ENCODE results near the gene MRPL48.

Gene MRPL48

GRCh38 chr11:73851046-73851764, 63.5 kb downstream of the MRPL48 start:
- Histone ChIP-seq H3K9ac (ENCODE audit: low read length) (no peak overlapping the region), H3K4me3 (ENCODE audit: low read length) (no peak overlapping the region), H3K36me3 (ENCODE audit: control insufficient read depth, insufficient read depth, low read length, severe bottlenecking) (no peaks in the 10 kb centered on the region), H3K9me3 (ENCODE audit: control insufficient read depth, low read length) (no peaks in the 10 kb centered on the region), H3K4me1 (ENCODE audit: control insufficient read depth, insufficient read depth, low read length) (peaks cover 3% of the 10 kb centered on the region), H3K27me3 (replicated peaks; ENCODE audit: control insufficient read depth, insufficient read depth, low read length) (no peaks in the 10 kb centered on the region)
- no peak for DNase-seq (ENCODE audit: low read depth)

DNA sequence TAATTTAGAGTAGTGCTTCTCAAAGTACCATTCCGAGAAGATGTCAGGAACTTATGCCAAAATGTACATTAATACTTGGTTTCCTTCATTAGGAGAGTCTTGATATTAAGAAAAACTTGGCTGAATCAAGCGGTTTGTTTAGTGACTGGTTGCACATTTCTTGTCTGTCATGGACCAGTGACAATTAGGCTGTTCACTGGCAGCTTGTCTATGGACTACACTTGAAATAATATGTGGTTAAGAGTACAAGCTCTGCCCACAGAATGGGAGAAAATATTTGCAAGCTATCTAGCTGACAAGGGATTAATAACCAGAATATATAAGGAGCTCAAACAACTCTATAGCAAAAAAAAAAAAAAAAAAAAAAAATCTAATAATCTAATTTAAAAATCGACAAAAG, 64.4 kb downstream of the MRPL48 start:
- no peaks in the 10 kb centered on the region for H3K36me3 ChIP-seq (ENCODE audit: control insufficient read depth, insufficient read depth, low read length, severe bottlenecking)
- no peaks in the 10 kb centered on the region for H3K27me3 ChIP-seq (replicated peaks; ENCODE audit: control insufficient read depth, insufficient read depth, low read length)
- H3K9ac ChIP-seq (ENCODE audit: low read length): no peak overlapping the region
- H3K4me3 ChIP-seq (ENCODE audit: low read length): no peak overlapping the region
- peaks cover 3% of the 10 kb centered on the region for H3K4me1 ChIP-seq (ENCODE audit: control insufficient read depth, insufficient read depth, low read length)
- H3K9me3 ChIP-seq (ENCODE audit: control insufficient read depth, low read length): no peaks in the 10 kb centered on the region
- no peak for DNase-seq (ENCODE audit: low read depth)

DNA sequence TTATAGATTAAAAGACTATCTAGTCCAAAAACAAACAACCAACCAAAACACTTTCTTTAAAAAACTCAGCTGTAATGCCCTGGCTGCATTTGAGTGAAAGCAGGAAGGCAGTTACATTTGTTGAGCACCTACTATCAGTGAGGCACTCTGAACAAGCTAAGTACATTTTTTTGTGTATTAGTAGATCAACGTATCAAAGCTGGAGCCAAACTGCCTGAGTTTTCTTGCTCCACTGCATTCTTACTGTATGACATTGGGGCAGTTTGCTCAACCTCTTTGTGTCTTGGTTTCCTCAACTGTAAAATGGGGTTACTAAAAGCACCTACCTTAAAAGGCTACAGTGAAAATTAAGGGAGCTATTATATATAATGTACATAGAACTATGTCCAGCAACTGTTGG, 67.0 kb downstream of the MRPL48 start:
- no peaks in the 10 kb centered on the region for H3K27me3 ChIP-seq (replicated peaks; ENCODE audit: control insufficient read depth, insufficient read depth, low read length)

DNA sequence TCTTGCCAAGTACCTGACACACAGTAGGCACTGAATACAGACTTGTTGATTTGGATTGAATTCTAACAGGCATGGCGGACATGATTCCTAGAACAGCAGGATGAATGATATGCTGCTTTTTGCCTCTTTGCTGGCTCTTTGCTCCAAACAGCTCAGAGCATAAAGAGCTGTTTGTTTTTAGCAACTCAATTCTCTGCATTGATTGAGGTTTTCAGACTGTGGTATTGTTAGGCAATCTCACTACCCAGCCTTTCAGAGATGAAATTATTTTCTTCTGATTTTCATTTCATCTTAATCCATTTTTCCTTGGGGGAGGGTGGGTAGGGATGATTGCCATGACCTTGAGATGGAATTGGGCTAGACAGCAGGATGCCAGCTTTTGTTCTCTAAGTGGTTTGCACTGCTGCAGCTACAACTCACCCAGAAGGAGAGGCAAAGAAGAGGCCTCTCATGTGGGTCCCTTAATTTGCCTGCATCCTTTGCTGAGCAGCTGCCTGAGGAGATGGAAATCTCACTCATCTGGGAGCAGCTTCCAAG, 68.4 kb downstream of the MRPL48 start:
- Histone ChIP-seq H3K4me1 (ENCODE audit: control insufficient read depth, insufficient read depth, low read length) (peaks cover 3% of the 10 kb centered on the region), H3K36me3 (ENCODE audit: control insufficient read depth, insufficient read depth, low read length, severe bottlenecking) (no peaks in the 10 kb centered on the region), H3K9ac (ENCODE audit: low read length) (no peak overlapping the region), H3K9me3 (ENCODE audit: control insufficient read depth, low read length) (no peaks in the 10 kb centered on the region), H3K27me3 (replicated peaks; ENCODE audit: control insufficient read depth, insufficient read depth, low read length) (no peaks in the 10 kb centered on the region), H3K4me3 (ENCODE audit: low read length) (no peak overlapping the region)
- no peak for DNase-seq (ENCODE audit: low read depth)

More for the DNA sequence above, 67.0 kb downstream of the MRPL48 start:
- Histone ChIP-seq H3K9me3 (ENCODE audit: control insufficient read depth, low read length) (no peaks in the 10 kb centered on the region), H3K4me1 (ENCODE audit: control insufficient read depth, insufficient read depth, low read length) (peaks cover 3% of the 10 kb centered on the region), H3K36me3 (ENCODE audit: control insufficient read depth, insufficient read depth, low read length, severe bottlenecking) (no peaks in the 10 kb centered on the region), H3K4me3 (ENCODE audit: low read length) (no peak overlapping the region), H3K9ac (ENCODE audit: low read length) (no peak overlapping the region)
- peak; percentile 7 for DNase-seq (ENCODE audit: low read depth)

DNA sequence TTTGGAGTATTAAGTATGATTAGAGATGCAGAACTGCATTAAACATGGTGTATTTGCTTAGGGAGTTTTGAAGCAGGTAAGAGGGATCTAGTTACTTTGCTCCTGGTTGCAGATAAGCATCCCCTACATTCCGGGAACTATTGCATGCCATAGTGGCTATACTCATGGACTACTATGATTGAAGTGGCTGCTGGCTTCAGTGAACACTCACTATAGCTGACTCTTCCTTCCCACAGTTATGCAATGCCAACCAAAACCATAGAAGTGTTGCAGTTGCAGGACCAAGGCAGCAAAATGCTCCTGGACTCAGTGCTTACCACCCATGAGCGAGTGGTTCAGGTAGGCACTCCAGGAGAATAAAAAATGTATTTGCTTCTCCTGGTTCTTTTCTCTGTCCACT, 72.0 kb downstream of the MRPL48 start:
- H3K27me3 ChIP-seq (replicated peaks; ENCODE audit: control insufficient read depth, insufficient read depth, low read length): no peaks in the 10 kb centered on the region
- peaks cover 3% of the 10 kb centered on the region for H3K4me1 ChIP-seq (ENCODE audit: control insufficient read depth, insufficient read depth, low read length)
- no peaks in the 10 kb centered on the region for H3K9me3 ChIP-seq (ENCODE audit: control insufficient read depth, low read length)
- no peak overlapping the region for H3K9ac ChIP-seq (ENCODE audit: low read length)
- H3K4me3 ChIP-seq (ENCODE audit: low read length): no peak overlapping the region
- no peaks in the 10 kb centered on the region for H3K36me3 ChIP-seq (ENCODE audit: control insufficient read depth, insufficient read depth, low read length, severe bottlenecking)
- no peak for DNase-seq (ENCODE audit: low read depth)

- H3K4me1 ChIP-seq (ENCODE audit: control insufficient read depth, insufficient read depth, low read length): peaks cover 3% of the 10 kb centered on the region
- no peak overlapping the region for H3K9ac ChIP-seq (ENCODE audit: low read length)
- H3K9me3 ChIP-seq (ENCODE audit: control insufficient read depth, low read length): no peaks in the 10 kb centered on the region
- no peak for DNase-seq (ENCODE audit: low read depth)
- no peaks in the 10 kb centered on the region for H3K27me3 ChIP-seq (replicated peaks; ENCODE audit: control insufficient read depth, insufficient read depth, low read length)
- no peaks in the 10 kb centered on the region for H3K36me3 ChIP-seq (ENCODE audit: control insufficient read depth, insufficient read depth, low read length, severe bottlenecking)
- no peak overlapping the region for H3K4me3 ChIP-seq (ENCODE audit: low read length)
Measured at GRCh38 chr11:73860202-73860601, 72.5 kb downstream of the MRPL48 start.

DNA sequence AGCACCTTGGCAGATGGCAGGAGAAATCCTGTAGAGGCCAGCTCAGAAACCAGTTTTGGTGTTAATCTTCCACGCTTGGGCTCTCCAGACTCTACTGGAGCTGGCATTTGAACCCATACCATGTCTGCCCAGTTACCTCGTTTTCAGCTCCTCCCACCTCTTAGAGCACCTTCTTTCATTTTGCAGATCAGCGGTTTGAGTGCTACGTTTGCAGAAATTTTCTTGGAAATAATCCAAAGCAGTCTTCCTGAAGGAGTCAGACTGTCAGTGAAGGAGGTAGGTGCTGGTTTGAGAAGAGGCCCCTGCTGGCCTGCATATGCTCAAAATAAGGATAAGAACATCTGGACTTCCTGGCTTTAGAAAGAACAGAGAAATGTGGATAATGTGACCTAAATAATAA, 75.3 kb downstream of the MRPL48 start:
- no peaks in the 10 kb centered on the region for H3K9me3 ChIP-seq (ENCODE audit: control insufficient read depth, low read length)
- H3K9ac ChIP-seq (ENCODE audit: low read length): no peak overlapping the region
- no peaks in the 10 kb centered on the region for H3K27me3 ChIP-seq (replicated peaks; ENCODE audit: control insufficient read depth, insufficient read depth, low read length)
- no peak for DNase-seq (ENCODE audit: low read depth)
- peaks cover 12% of the 10 kb centered on the region for H3K4me1 ChIP-seq (ENCODE audit: control insufficient read depth, insufficient read depth, low read length)
- H3K4me3 ChIP-seq (ENCODE audit: low read length): no peak overlapping the region
- H3K36me3 ChIP-seq (ENCODE audit: control insufficient read depth, insufficient read depth, low read length, severe bottlenecking): no peaks in the 10 kb centered on the region

- H3K4me3 ChIP-seq (ENCODE audit: low read length): no peak overlapping the region
- peaks cover 27% of the 10 kb centered on the region for H3K4me1 ChIP-seq (ENCODE audit: control insufficient read depth, insufficient read depth, low read length)
- H3K36me3 ChIP-seq (ENCODE audit: control insufficient read depth, insufficient read depth, low read length, severe bottlenecking): peaks cover 2% of the 10 kb centered on the region
- H3K27me3 ChIP-seq (replicated peaks; ENCODE audit: control insufficient read depth, insufficient read depth, low read length): no peaks in the 10 kb centered on the region
- H3K9me3 ChIP-seq (ENCODE audit: control insufficient read depth, low read length): no peaks in the 10 kb centered on the region
- DNase-seq (ENCODE audit: low read depth): peak; percentile 16
- no peak overlapping the region for H3K9ac ChIP-seq (ENCODE audit: low read length)
Measured at GRCh38 chr11:73866095-73866579, 78.5 kb downstream of the MRPL48 start.

- Histone ChIP-seq H3K4me1 (ENCODE audit: control insufficient read depth, insufficient read depth, low read length) (peaks cover 27% of the 10 kb centered on the region), H3K4me3 (ENCODE audit: low read length) (no peak overlapping the region), H3K9me3 (ENCODE audit: control insufficient read depth, low read length) (no peaks in the 10 kb centered on the region), H3K27me3 (replicated peaks; ENCODE audit: control insufficient read depth, insufficient read depth, low read length) (no peaks in the 10 kb centered on the region), H3K36me3 (ENCODE audit: control insufficient read depth, insufficient read depth, low read length, severe bottlenecking) (peaks cover 7% of the 10 kb centered on the region), H3K9ac (ENCODE audit: low read length) (no peak overlapping the region)
- peak; percentile 69 for DNase-seq (ENCODE audit: low read depth)
Measured at GRCh38 chr11:73866586-73866996, 78.9 kb downstream of the MRPL48 start.

GRCh38 chr11:73869332-73869949, 81.8 kb downstream of the MRPL48 start:
- DNase-seq (ENCODE audit: low read depth): no peak
- Histone ChIP-seq H3K4me1 (ENCODE audit: control insufficient read depth, insufficient read depth, low read length) (peaks cover 27% of the 10 kb centered on the region), H3K27me3 (replicated peaks; ENCODE audit: control insufficient read depth, insufficient read depth, low read length) (no peaks in the 10 kb centered on the region), H3K9me3 (ENCODE audit: control insufficient read depth, low read length) (no peaks in the 10 kb centered on the region), H3K9ac (ENCODE audit: low read length) (no peak overlapping the region), H3K36me3 (ENCODE audit: control insufficient read depth, insufficient read depth, low read length, severe bottlenecking) (peaks cover 31% of the 10 kb centered on the region), H3K4me3 (ENCODE audit: low read length) (no peak overlapping the region)

DNA sequence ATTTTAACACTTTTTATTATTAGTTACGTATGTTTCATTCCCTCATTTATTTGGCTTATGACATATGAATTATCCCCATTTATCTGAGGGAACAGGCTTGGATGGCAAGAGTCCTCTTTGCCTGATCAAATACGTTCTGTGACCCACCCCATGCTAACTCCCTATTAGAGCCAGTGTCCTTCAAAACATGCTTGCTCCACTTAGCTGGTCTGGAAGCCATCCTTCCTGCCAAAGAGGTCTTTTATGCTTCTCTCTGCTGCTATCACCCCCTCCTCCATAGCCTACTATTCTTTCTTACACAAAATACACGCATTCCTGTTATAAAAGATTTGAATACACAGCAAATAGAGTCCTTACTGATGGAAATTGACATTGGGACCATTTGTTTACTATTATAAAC, 82.6 kb downstream of the MRPL48 start:
- Histone ChIP-seq H3K4me1 (ENCODE audit: control insufficient read depth, insufficient read depth, low read length) (peaks cover 29% of the 10 kb centered on the region), H3K9me3 (ENCODE audit: control insufficient read depth, low read length) (no peaks in the 10 kb centered on the region), H3K4me3 (ENCODE audit: low read length) (no peak overlapping the region), H3K36me3 (ENCODE audit: control insufficient read depth, insufficient read depth, low read length, severe bottlenecking) (peaks cover 37% of the 10 kb centered on the region), H3K9ac (ENCODE audit: low read length) (no peak overlapping the region), H3K27me3 (replicated peaks; ENCODE audit: control insufficient read depth, insufficient read depth, low read length) (no peaks in the 10 kb centered on the region)
- no peak for DNase-seq (ENCODE audit: low read depth)

All from adipocyte (in vitro differentiated cells).